SK-N-MC (cell line): ENCODE results near the gene HLA-DRB5.

ENCODE experiments used
- EZH2 ChIP-seq: fragments of 200-600 bp; sonication (generic); IDR thresholded peaks from one replicate; pipeline ENCODE4 v1.6.1; 2017; ENCODE audit warnings: antibody characterized with exemption
- FOXP2 ChIP-seq: optimal IDR thresholded peaks from 2 replicates; pipeline ENCODE3; 2011; ENCODE audit warnings: mild to moderate bottlenecking, moderate library complexity; ENCODE audit not compliant: insufficient read depth; ENCODE audit errors: extremely low read length, control extremely low read depth
- POLR2AphosphoS5 ChIP-seq: IDR thresholded peaks from 2 replicates; pipeline ENCODE4 v1.6.1; 2012; ENCODE audit warnings: mild to moderate bottlenecking, low read depth, low read length, borderline replicate concordance

GRCh38 chr6:32483968-32484613 is 46.0 kb downstream of the HLA-DRB5 start:
- TF ChIP-seq EZH2 (no peak), POLR2AphosphoS5 (no peak), FOXP2 (no peak)
